ENCODE results near the gene OR52B6.

The OR52B6 gene

GRCh38 chr11:5547982-5548381 lies 32.7 kb upstream of the OR52B6 start:
- no peak overlapping the region for H3K4me3 ChIP-seq (ENCODE audit: control insufficient read depth, low read depth, low read length)
- no peak for DNase-seq (ENCODE audit: low read depth)
- TF ChIP-seq CTCF (IDR thresholded peaks at IDR 0.05; ENCODE audit: control insufficient read depth, insufficient read depth, low read depth, low read length, missing control alignments), result no peak

- TF ChIP-seq CTCF (IDR thresholded peaks at IDR 0.05; ENCODE audit: control insufficient read depth, insufficient read depth, low read depth, low read length, missing control alignments), result no peak
- no peak within 1 kb of the TSS for H3K4me3 ChIP-seq (ENCODE audit: control insufficient read depth, low read depth, low read length)
- DNase-seq (ENCODE audit: low read depth), result no peak
Observed at GRCh38 chr11:5548440-5548839, 32.2 kb upstream of the OR52B6 start, which contains the start of gene OR52H1. OR52H1 (minus strand) TSS chr11:5548540; CDS start chr11:5545505, 3,035 bp downstream.

DNA sequence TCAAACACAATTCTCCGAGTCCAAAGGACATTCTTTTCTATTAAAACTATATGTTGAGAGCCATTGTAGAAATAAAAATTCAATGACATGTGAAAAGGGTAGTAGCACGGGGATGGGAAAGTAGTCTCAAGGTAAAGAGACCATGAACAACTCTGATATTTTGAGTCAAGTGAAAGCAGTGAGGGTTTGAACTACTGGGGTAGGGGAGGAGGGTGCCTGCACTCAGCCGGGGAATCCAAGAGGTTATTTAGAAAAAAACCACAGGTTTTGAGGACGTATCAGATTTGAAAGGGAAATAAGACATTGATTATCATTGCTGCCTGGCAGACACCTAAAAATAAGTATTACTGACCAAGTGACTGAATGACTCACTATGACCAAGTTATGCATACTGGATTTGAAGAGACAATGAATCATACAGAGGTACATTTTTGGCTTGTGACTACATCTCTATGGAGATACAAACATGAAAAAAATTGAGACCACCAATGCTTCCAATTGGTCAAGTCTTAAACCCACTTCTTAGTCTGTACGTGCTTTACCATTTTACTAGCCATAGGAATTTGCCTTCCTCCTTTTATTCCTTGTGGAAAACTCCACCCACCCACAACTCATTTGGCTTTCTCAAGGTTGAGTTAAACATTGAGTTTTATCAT lies 30.1 kb upstream of the OR52B6 start:
- TF ChIP-seq CTCF (IDR thresholded peaks at IDR 0.05; ENCODE audit: control insufficient read depth, insufficient read depth, low read depth, low read length, missing control alignments), result no peak
- DNase-seq (ENCODE audit: low read depth), result peak; percentile 10
- no peak overlapping the region for H3K4me3 ChIP-seq (ENCODE audit: control insufficient read depth, low read depth, low read length)

GRCh38 chr11:5553343-5553742 lies 27.3 kb upstream of the OR52B6 start:
- no peak for DNase-seq (ENCODE audit: low read depth)
- H3K4me3 ChIP-seq (ENCODE audit: control insufficient read depth, low read depth, low read length), result no peak overlapping the region
- TF ChIP-seq CTCF (IDR thresholded peaks at IDR 0.05; ENCODE audit: control insufficient read depth, insufficient read depth, low read depth, low read length, missing control alignments), result no peak

DNA sequence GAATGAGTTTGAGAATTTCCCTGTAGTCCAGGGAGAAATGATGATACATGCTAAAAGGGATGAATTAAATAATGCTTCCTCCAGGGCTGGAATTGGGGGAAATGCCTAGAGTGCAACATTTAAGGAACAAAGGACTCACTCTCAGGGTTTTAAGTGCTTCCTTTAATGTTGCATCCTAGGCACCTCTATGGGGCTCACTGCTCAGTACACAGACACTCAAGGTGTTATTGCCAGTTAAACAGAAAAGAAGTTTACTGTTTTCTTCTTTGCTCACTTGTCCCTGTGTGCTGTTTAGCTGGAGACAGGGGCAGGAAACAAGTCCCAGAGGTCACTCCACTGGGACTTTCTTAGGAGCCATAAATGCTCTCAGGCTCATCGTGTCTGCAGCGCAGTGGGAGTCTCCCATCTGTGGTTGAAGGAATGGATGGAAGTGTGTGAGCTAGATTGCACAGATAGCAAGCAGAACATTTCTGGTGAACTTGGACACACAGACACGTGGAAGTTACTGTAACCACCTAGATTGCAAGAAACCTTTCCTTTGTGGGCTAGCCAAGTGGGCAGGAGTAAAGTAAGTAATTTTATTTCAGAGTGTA lies 24.0 kb upstream of the OR52B6 start:
- no peak overlapping the region for H3K4me3 ChIP-seq (ENCODE audit: control insufficient read depth, low read depth, low read length)

DNA sequence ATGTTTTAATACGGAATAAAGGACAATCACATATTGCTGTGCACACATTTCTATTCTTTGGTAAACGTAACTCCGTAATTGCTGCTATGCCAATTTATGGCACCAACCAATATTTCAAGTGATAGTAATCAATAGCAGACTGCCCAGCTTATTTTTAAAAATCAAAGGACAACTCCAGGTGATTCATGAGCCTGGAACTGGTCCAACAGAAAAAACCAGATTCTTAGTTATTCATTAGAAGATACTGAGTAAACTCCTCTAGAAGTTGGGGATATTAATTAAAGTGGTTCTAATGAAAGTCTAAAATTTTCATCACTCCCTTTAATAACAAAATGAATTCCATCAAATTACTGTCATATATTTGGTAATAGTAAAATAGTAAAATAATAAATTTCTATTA lies 22.9 kb upstream of the OR52B6 start:
- no peak for DNase-seq (ENCODE audit: low read depth)
- TF ChIP-seq CTCF (IDR thresholded peaks at IDR 0.05; ENCODE audit: control insufficient read depth, insufficient read depth, low read depth, low read length, missing control alignments), result no peak
- no peak overlapping the region for H3K4me3 ChIP-seq (ENCODE audit: control insufficient read depth, low read depth, low read length)

More for the DNA sequence above, 24.0 kb upstream of the OR52B6 start:
- no peak for TF ChIP-seq CTCF (IDR thresholded peaks at IDR 0.05; ENCODE audit: control insufficient read depth, insufficient read depth, low read depth, low read length, missing control alignments)
- DNase-seq (ENCODE audit: low read depth), result no peak

All from AG09309 (cell line).